CD4-positive, alpha-beta T cell treated with Interleukin-10 for 1 hour (primary cell): Measurements from ENCODE around the gene PATJ.
"Not testable (repeated sequence)": the region's sequence is repeated elsewhere in the genome, so short reads cannot be mapped to it uniquely, and the experiment has no call there.

Source experiments
- DNase-seq: peaks from one replicate; pipeline ENCODE4 v3.0.0-alpha.2; 2020

PATJ gene, protein sequence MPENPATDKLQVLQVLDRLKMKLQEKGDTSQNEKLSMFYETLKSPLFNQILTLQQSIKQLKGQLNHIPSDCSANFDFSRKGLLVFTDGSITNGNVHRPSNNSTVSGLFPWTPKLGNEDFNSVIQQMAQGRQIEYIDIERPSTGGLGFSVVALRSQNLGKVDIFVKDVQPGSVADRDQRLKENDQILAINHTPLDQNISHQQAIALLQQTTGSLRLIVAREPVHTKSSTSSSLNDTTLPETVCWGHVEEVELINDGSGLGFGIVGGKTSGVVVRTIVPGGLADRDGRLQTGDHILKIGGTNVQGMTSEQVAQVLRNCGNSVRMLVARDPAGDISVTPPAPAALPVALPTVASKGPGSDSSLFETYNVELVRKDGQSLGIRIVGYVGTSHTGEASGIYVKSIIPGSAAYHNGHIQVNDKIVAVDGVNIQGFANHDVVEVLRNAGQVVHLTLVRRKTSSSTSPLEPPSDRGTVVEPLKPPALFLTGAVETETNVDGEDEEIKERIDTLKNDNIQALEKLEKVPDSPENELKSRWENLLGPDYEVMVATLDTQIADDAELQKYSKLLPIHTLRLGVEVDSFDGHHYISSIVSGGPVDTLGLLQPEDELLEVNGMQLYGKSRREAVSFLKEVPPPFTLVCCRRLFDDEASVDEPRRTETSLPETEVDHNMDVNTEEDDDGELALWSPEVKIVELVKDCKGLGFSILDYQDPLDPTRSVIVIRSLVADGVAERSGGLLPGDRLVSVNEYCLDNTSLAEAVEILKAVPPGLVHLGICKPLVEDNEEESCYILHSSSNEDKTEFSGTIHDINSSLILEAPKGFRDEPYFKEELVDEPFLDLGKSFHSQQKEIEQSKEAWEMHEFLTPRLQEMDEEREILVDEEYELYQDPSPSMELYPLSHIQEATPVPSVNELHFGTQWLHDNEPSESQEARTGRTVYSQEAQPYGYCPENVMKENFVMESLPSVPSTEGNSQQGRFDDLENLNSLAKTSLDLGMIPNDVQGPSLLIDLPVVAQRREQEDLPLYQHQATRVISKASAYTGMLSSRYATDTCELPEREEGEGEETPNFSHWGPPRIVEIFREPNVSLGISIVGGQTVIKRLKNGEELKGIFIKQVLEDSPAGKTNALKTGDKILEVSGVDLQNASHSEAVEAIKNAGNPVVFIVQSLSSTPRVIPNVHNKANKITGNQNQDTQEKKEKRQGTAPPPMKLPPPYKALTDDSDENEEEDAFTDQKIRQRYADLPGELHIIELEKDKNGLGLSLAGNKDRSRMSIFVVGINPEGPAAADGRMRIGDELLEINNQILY (N-terminal part only)

DNA sequence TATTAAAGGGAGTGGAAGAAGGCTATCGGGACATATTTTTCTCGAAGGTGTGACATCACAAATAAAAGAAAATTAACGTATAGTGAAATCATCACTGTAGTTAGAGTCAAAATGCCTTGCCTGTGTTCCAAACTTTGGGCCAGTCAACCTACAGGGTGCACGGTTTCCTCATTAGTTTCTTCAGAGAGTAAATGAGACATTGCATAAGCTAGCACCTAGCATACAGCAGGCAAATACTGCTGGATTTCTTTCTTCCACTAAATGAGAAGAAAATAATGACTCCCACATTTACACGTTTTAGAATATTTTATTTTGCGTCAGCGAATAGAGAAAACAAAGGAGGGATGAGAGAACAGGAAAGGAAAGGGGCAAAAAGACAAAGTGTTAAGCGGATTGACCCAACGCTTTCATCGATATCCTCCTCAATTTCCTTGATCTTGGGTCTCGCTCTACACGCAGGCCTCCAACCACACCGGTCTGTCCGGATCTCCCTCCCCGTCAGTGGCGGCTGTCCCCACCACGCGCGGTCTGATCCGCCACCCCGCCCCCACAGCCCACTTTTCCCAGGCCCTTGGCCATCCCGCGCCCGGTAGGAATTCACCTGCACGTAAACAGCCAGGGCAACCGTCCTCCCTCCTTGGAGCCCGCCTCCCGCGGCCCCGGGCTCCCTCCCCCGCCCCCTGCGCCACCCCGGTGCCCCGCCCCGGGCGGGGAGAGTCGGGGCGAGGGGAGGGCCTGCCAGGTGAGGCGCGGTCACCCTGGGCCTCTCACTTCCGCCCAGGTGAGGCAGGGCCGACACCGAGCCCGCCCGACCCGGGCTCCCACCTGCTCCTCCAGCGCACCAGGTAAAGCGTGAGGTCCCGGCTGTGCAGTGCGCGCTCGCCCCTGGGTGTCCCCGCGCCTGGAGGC, at the start of gene PATJ:
PATJ (plus strand) TSS at position 770 of the 909 bp plus-strand sequence. CDS start 20,413 bp downstream, outside the sequence.
- peak; percentile 78 for DNase-seq

- DNase-seq = no peak
Observed at GRCh38 chr1:61699911-61700851, 42.1 kb upstream of the PATJ start.

- DNase-seq = no peak
Observed at GRCh38 chr1:61708953-61709907, 33.0 kb upstream of the PATJ start.

- no peak for DNase-seq
Observed at GRCh38 chr1:61709908-61710289, 32.4 kb upstream of the PATJ start.

- DNase-seq = not testable (repeated sequence)
Observed at GRCh38 chr1:61711257-61711656, 31.0 kb upstream of the PATJ start.

DNA sequence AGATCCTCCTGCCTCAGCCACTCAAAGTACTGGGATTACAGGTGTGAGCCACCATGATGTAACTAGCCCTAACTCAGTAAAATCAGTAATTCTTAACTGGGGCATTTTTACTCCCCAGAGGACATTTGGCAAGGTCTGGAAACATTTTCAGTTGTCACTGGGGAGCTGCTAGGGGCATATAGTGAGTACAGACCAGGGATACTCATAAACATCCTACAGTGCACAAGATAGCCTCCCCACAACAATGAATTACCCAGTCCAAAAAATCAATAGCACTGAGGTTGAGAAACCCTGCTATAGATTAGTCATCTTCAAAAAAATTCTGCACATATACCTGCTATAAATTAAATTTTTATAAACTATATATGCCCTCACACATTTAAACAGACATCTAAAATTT, 30.3 kb upstream of the PATJ start:
- DNase-seq = no peak

DNA sequence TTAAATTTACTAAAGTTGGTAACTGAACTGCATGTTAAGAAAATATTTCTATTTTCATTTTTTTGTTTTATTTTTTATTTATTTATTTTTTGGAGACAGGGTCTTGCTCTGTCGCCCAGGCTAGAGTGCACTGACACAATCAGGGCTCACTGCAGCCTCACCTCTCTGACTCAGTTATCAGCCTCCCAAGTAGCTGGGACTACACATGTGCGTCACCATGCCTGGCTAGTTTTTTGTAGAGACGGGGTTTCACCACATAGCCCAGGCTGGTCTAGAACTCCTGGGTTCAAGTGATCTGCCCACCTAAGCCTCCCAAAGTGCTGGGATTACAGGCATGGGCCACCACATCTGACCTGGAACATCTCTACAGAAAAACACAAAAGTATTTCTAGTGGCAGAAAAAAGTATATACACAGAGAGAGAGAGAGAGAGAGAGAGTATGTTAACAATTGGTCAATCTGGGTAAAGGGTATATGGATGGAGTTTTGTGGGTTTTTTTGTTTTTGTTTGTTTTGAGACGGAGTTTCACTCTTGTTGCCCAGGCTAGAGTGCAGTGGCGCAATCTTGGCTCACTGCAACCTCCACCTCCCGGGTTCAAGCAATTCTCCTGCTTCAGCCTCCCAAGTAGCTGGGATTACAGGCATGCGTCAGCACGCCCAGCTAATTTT, 23.1 kb upstream of the PATJ start:
- DNase-seq = not testable (repeated sequence)

DNA sequence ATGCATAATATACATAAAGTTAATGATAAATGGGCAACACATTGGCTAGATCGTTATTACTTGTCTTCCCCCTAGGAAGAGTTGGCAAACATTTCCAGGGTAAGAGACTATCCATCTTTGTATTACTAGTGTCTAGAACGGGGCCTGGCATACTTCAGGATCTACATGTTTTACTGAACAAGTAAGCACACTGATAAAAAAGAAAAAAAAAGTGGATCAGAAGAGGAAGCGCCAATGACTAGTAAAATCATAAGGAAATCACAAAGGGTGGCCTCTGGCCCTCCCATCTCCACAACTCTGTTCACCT, 17.8 kb upstream of the PATJ start:
- DNase-seq = no peak

DNA sequence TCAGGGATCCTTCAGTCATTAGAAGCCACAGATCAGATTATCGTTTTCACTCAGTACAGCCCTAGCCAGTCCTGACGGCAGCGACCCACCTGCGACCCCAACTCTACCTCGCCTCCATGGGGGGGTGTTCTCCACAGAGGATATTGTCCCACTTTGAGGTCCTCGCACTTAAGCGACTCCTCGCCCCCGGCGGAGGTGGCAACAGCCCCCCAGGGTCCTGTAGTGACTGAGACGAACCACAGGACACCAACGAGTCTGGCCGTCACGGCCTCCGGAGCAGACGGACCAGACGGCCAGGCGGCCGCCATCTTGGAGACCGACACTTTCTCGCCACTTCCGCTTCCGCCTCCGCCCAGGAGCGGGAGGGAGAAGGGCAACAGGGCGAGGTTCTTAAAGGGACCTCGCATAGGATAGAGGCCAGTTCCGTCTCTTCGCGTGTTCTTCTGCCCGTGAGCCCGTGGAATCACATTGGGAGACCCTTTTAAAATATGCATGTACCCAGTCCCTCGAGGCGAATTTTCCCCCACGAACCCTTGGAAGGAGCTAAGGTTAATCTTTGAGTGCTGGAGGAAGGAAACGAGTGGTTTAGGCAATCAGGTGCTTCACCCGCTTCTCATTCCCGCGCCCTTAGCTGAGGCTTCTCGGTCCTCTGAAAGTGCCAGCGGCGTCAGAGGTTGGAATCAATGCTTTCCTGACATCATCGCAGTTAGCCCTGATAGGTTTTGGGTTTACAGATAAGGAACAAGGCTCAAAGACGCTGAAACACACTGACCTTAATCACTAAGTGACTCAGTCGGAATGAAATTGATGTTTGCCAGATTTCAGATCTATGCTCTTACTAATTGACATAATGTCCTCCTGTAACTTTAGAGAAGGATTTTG, 17.2 kb upstream of the PATJ start, which contains the start of gene TM2D1:
TM2D1 (minus strand) TSS at position 329 of the 882 bp plus-strand sequence; CDS start at position 308, 21 bp downstream.
- peak; percentile 87 for DNase-seq

DNA sequence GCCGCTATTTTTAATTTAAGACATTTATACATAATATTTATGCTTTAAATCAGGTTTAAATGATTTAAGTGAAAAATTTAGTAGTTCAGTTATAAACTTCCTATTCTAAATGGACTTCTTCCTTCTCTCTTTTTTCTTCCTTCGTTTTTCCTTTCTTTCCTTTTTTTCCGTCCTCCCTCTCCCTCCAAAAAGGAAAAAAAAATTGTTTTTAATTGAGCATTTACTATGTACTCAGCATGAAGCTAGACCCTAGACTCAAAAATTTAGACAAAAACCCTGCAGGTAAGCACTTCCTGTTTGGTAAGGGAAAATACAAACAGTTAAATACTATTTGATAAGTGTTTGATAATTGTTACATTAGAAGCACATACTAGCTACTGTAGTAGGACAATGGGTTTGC, 14.7 kb upstream of the PATJ start:
- DNase-seq = no peak

GRCh38 chr1:61730679-61731078, 11.6 kb upstream of the PATJ start:
- not testable (repeated sequence) for DNase-seq

- DNase-seq = no peak
Observed at GRCh38 chr1:61732726-61733125, 9.6 kb upstream of the PATJ start.

- no peak for DNase-seq
Observed at GRCh38 chr1:61740751-61741700, 1.3 kb upstream of the PATJ start.

GRCh38 chr1:61742620-61743430, 545 bp downstream of the PATJ start:
- DNase-seq = no peak

DNA sequence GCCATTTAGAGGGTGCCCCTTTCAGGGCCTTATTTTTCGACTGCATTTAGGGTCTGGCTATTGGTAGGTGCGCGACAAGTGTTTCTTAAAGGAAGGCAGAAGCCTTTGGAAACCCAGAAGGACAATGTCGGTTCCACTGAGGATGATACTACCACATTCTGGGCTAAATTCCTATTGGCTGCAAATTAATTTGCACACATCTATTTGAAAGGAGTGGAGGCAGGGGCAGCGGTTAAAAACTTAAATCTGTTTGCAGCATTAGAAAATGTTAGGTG, 1.1 kb downstream of the PATJ start:
- DNase-seq = no peak
